Activated CD4-positive, alpha-beta memory T cell treated with anti-CD3 and anti-CD28 coated beads for 36 hours (primary cell): ENCODE data around the gene CHRM1. TPM values are rescaled to one million over a fixed set of nuclear protein-coding genes. Genes with fewer than 3 reads are reported as not detected.

ENCODE experiments used
- CTCF ChIA-PET: fragments of 350-600 bp; sonication (Branson Sonifier 250); formaldehyde crosslinking; loops from one replicate; lab custom pipeline; 2021; ENCODE audit warnings: antibody characterized with exemption, inconsistent platforms; lab: Charles Lee
- POLR2A ChIA-PET: fragments of 350-600 bp; sonication (Branson Sonifier 250); formaldehyde crosslinking; loops from one replicate; lab custom pipeline; 2021; ENCODE audit warnings: antibody characterized with exemption; lab: Charles Lee
- DNase-seq: peaks from one replicate; pipeline ENCODE4 v3.0.0-alpha.2; 2020
- H3K27ac Mint-ChIP-seq: one replicate; pipeline ENCODE4 v1.8.0; 2021; ENCODE audit warnings: mixed read lengths
- H3K27me3 Mint-ChIP-seq: one replicate; pipeline ENCODE4 v1.8.0; 2021; ENCODE audit warnings: mixed read lengths
- H3K36me3 Mint-ChIP-seq: one replicate; pipeline ENCODE4 v1.8.0; 2021; ENCODE audit warnings: mixed read lengths
- H3K4me1 Mint-ChIP-seq: one replicate; pipeline ENCODE4 v1.8.0; 2021; ENCODE audit warnings: low read depth, mixed read lengths
- H3K4me3 Mint-ChIP-seq: one replicate; pipeline ENCODE4 v1.8.0; 2021; ENCODE audit warnings: mild to moderate bottlenecking, mixed read lengths
- H3K9me3 Mint-ChIP-seq: one replicate; pipeline ENCODE4 v1.8.0; 2021; ENCODE audit warnings: mixed read lengths
- intact Hi-C: fragments of 100-400 bp; cut with micrococcal nuclease; formaldehyde crosslinking; loops from one replicate; pipeline ENCODE4 v1.15.1; 2023
- total RNA-seq, 2 experiments: library from RNA; stranded (reverse); gene quantifications; one replicate each; pipeline ENCODE4 v1.2.3, GENCODE V29; 2021

The CHRM1 gene
- total RNA-seq, 2 experiments from 2014 or later = not detected

GRCh38 chr11:62881579-62882430 is 39.4 kb downstream of the CHRM1 start:
- ChIA-PET CTCF (interaction anchor here (0.5 to 4.1 kb wide), 19 partner anchors 14 to 1490 kb away, joined by 3 to 31 read pairs (median 4); partner anchors contain the start of gene ZBTB3), POLR2A (interaction anchor here (0.7 to 9.1 kb wide), 21 partner anchors 11 to 1365 kb away, joined by 3 to 234 read pairs (median 5); partner anchors contain the start of genes C11orf98, CSKMT, HNRNPUL2 and LBHD1)
- H3K9me3 Mint-ChIP-seq = no peaks in the 10 kb centered on the region
- intact Hi-C loops = loop anchor here (1.0 to 2.0 kb wide), 8 partner anchors 19 to 259 kb away; partner anchors contain the start of genes HNRNPUL2, NXF1 and TMEM179B
- H3K27ac Mint-ChIP-seq = peak overlapping the region; percentile 100
- peaks cover 69% of the 10 kb centered on the region for H3K36me3 Mint-ChIP-seq
- peaks cover 47% of the 10 kb centered on the region for H3K4me1 Mint-ChIP-seq
- peak; percentile 98 for DNase-seq
- peak overlapping the region; percentile 99 for H3K4me3 Mint-ChIP-seq
- H3K27me3 Mint-ChIP-seq = no peaks in the 10 kb centered on the region

GRCh38 chr11:62880803-62881578 is 40.2 kb downstream of the CHRM1 start, which contains the start of gene SLC3A2:
SLC3A2 (plus strand) TSS chr11:62880896; CDS start chr11:62881024, 128 bp downstream.
- peak; percentile 92 for DNase-seq
- POLR2A ChIA-PET = interaction anchor here (0.7 to 9.1 kb wide), 22 partner anchors 9 to 329 kb away, joined by 3 to 234 read pairs (median 5); partner anchors contain the start of genes C11orf98, CSKMT, HNRNPUL2 and LBHD1
- CTCF ChIA-PET = interaction anchor here (0.6 to 3.8 kb wide), 21 partner anchors 15 to 1491 kb away, joined by 3 to 31 read pairs (median 4); partner anchors contain the start of genes STX5, TEX54 and ZBTB3
- Mint-ChIP-seq H3K9me3 (no peaks in the 10 kb centered on the region), H3K27ac (peak within 1 kb of the TSS; percentile 100), H3K27me3 (no peaks in the 10 kb centered on the region), H3K36me3 (peaks cover 66% of the 10 kb centered on the region), H3K4me1 (peaks cover 46% of the 10 kb centered on the region), H3K4me3 (peak within 1 kb of the TSS; percentile 99)
- intact Hi-C loops = loop anchor here (1.0 to 2.0 kb wide), 9 partner anchors 18 to 258 kb away; partner anchors contain the start of genes HNRNPUL2, NXF1 and TMEM179B

DNA sequence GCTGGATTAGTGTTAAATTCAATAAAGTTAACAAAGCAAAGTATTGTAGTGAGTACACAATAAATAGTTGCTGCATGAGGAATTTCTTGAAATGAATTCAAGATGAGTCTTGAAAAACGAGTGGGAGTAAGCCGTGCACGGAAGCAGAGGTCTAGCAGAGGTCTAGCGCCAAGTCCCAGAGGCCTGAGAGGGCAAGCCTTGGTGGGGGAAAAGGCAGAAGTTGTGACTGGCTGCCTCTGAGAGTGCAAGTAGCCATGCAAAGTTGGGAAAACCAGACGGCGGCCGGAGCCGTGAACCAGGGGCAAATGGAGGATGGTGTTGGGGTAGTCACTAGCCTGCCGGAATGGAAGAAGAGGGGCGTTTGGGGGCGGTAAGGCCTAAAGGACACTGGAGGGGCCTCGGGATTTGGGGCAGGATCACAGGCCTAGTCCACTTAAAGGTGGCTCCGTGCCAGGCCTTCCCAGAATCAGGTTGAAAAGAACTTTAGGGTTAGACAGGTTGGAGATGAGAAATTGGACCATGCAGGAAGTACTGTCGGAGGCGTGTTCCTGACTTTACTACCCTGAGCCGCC is 40.8 kb downstream of the CHRM1 start:
- H3K36me3 Mint-ChIP-seq = peaks cover 60% of the 10 kb centered on the region
- no peaks in the 10 kb centered on the region for H3K9me3 Mint-ChIP-seq
- peak; percentile 74 for DNase-seq
- H3K4me3 Mint-ChIP-seq = peak overlapping the region; percentile 99
- H3K27ac Mint-ChIP-seq = peak overlapping the region; percentile 100
- ChIA-PET POLR2A (interaction anchor here (0.9 to 9.1 kb wide), 15 partner anchors 23 to 328 kb away, joined by 3 to 234 read pairs (median 5); partner anchors contain the start of genes HNRNPUL2, LBHD1, MTA2 and NXF1), CTCF (interaction anchor here (0.8 to 3.8 kb wide), 12 partner anchors 16 to 456 kb away, joined by 3 to 31 read pairs (median 4); partner anchors contain the start of genes STX5 and TEX54)
- H3K27me3 Mint-ChIP-seq = no peaks in the 10 kb centered on the region
- peaks cover 41% of the 10 kb centered on the region for H3K4me1 Mint-ChIP-seq
- intact Hi-C loops = loop anchor here (1.0 to 2.0 kb wide), 3 partner anchors 18 to 258 kb away; no protein-coding TSS in a partner anchor

DNA sequence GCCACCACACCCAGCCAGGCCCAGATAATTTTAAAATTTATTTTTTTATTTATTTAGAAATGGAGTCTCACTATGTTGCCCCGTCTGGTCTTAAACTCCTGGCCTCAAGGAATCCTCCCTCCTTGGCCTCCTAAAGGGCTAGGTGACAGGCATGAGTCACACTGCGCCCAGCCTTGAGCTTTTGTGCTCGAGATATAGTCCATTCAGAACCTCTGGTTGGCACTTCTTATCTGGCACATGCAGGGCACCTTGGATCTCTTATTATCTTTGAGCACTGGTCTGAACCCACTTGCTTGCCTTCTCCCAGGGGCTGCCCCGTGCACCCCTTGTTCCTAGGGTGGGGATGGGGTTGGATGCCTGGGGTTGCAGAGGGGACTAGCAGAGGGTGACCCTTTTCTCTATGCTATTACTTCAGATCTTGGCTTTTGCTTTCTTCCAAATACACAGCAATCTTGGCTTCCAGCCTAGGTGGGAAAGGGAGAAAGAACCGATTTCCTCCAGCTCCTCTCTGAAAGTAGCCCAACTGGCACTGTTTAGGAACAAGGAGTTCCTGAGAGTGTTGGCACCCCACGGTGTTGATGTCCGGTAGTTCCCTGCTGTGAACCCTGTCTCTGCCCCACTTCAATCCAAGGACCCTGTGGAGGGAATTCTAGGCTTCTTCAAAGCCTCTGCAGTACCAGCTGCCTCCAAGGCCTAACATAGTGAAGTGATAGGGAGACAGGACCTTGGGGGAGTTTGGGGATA is 41.8 kb downstream of the CHRM1 start:
- DNase-seq = no peak
- POLR2A ChIA-PET = interaction anchor here (0.9 to 9.1 kb wide), 4 partner anchors 26 to 328 kb away, joined by 3 to 234 read pairs (median 44); partner anchors contain the start of gene WDR74
- Mint-ChIP-seq H3K27me3 (no peaks in the 10 kb centered on the region), H3K4me3 (peak overlapping the region; percentile 99), H3K36me3 (peaks cover 52% of the 10 kb centered on the region), H3K27ac (peak overlapping the region; percentile 100), H3K4me1 (peaks cover 35% of the 10 kb centered on the region), H3K9me3 (no peaks in the 10 kb centered on the region)
- intact Hi-C loops = no loop called here
- CTCF ChIA-PET = interaction anchor here (0.9 to 3.8 kb wide), 5 partner anchors 15 to 455 kb away, joined by 3 to 31 read pairs (median 4); no protein-coding TSS in a partner anchor

GRCh38 chr11:62876712-62877111 is 44.5 kb downstream of the CHRM1 start:
- Mint-ChIP-seq H3K4me1 (peaks cover 14% of the 10 kb centered on the region), H3K27ac (no peak overlapping the region), H3K9me3 (no peaks in the 10 kb centered on the region), H3K4me3 (no peak overlapping the region), H3K36me3 (peaks cover 29% of the 10 kb centered on the region), H3K27me3 (no peaks in the 10 kb centered on the region)
- POLR2A ChIA-PET = interaction anchor here (0.5 kb wide), 1 partner anchor 196 kb away, joined by 3 read pairs; no protein-coding TSS in a partner anchor
- intact Hi-C loops = no loop called here
- no peak for DNase-seq
- CTCF ChIA-PET = interaction anchor here (1.5 to 1.8 kb wide), 2 partner anchors 29 to 90 kb away, joined by 4 to 5 read pairs; no protein-coding TSS in a partner anchor

- CTCF ChIA-PET = interaction anchor here (1.8 kb wide), 1 partner anchor 30 kb away, joined by 5 read pairs; no protein-coding TSS in a partner anchor
- no peak overlapping the region for H3K27ac Mint-ChIP-seq
- intact Hi-C loops = no loop called here
Measured at GRCh38 chr11:62875698-62876478, 45.3 kb downstream of the CHRM1 start.

GRCh38 chr11:62874851-62875250 is 46.3 kb downstream of the CHRM1 start:
- no peak overlapping the region for H3K4me3 Mint-ChIP-seq
- intact Hi-C loops = no loop called here
- H3K36me3 Mint-ChIP-seq = peaks cover 16% of the 10 kb centered on the region
- H3K27me3 Mint-ChIP-seq = no peaks in the 10 kb centered on the region
- H3K4me1 Mint-ChIP-seq = peaks cover 7% of the 10 kb centered on the region
- H3K9me3 Mint-ChIP-seq = no peaks in the 10 kb centered on the region
- ChIA-PET CTCF (interaction anchor here (0.6 to 3.4 kb wide), 4 partner anchors 12 to 1409 kb away, joined by 4 to 13 read pairs (median 4); partner anchors contain the start of genes BAD and NXF1), POLR2A (interaction anchor here (1.4 to 2.4 kb wide), 2 partner anchors 11 to 34 kb away, joined by 3 to 8 read pairs; no protein-coding TSS in a partner anchor)
- no peak overlapping the region for H3K27ac Mint-ChIP-seq
- no peak for DNase-seq

More at GRCh38 chr11:62875698-62876478, 45.3 kb downstream of the CHRM1 start:
- POLR2A ChIA-PET = interaction anchor here (2.4 kb wide), 1 partner anchor 35 kb away, joined by 8 read pairs; no protein-coding TSS in a partner anchor
- Mint-ChIP-seq H3K27me3 (no peaks in the 10 kb centered on the region), H3K36me3 (peaks cover 22% of the 10 kb centered on the region), H3K9me3 (no peaks in the 10 kb centered on the region), H3K4me3 (no peak overlapping the region), H3K4me1 (peaks cover 14% of the 10 kb centered on the region)
- no peak for DNase-seq

DNA sequence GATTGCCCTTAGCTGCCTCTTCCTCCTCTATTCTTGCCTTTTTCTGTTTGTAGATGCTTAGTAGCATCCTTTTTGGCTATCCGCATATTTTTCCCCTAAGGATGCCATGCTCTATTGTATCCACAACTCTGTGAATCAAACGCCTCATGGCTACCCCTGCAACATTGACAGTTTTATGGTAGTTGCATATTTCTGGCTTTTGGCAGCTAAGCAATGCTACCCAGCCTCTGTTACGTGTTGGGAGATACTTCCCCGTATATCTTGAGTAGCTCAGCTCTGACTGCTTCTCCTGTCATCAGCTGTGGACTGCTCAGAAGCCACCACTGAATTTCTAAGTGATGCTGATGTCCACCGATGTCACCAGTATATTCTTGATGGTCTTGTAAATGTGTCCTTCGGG is 55.5 kb downstream of the CHRM1 start:
- no peaks in the 10 kb centered on the region for H3K9me3 Mint-ChIP-seq
- H3K4me1 Mint-ChIP-seq = peaks cover 14% of the 10 kb centered on the region
- H3K36me3 Mint-ChIP-seq = no peaks in the 10 kb centered on the region
- no peak overlapping the region for H3K27ac Mint-ChIP-seq
- DNase-seq = no peak
- H3K4me3 Mint-ChIP-seq = no peak overlapping the region
- intact Hi-C loops = loop anchor here (10.0 kb wide), 1 partner anchor 471 kb away; no protein-coding TSS in a partner anchor
- ChIA-PET CTCF (interaction anchor here (0.7 to 6.3 kb wide), 2 partner anchors 79 to 129 kb away, joined by 4 to 71 read pairs; partner anchors contain the start of gene TMEM179B), POLR2A (interaction anchor here (0.6 to 3.2 kb wide), 4 partner anchors 10 to 197 kb away, joined by 3 to 17 read pairs (median 4); partner anchors contain the start of gene TAF6L)
- no peaks in the 10 kb centered on the region for H3K27me3 Mint-ChIP-seq

DNA sequence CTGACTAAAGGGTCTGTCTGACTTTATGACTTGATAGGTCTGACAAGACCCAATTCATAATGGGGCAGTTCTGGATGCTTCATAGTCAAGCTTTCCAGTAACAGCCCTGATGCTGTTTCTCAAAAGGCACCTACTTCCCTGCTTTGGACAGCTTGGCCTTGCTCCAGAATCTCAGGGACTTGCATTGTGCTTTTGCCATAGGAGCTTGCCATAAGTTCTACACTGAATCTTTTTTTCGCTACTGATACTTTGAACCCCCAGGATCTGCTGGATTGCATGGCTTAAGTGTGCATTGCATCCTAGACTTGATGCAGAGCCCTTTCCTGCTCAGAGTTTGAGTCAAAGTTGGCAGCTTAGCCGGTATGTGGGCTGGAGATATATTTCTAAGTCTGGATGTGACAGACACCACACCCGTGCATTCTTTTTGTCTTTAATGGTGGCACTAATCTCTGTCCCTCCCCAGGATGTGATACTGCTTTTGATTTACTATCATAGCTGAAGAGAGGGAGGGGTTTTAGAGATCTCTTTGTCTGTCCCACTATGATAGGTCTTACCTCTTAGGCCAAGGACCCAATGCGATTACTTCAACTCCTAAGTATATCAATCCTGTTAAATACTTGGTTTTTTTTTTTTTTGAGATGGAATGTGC is 57.4 kb downstream of the CHRM1 start:
- H3K4me3 Mint-ChIP-seq = no peak overlapping the region
- H3K27ac Mint-ChIP-seq = no peak overlapping the region
- peaks cover 1% of the 10 kb centered on the region for H3K36me3 Mint-ChIP-seq
- intact Hi-C loops = loop anchor here (2.0 to 10.0 kb wide), 3 partner anchors 17 to 469 kb away; partner anchors contain the start of gene SLC3A2
- H3K27me3 Mint-ChIP-seq = no peaks in the 10 kb centered on the region
- no peaks in the 10 kb centered on the region for H3K9me3 Mint-ChIP-seq
- no peak for DNase-seq
- POLR2A ChIA-PET = interaction anchor here (0.6 to 3.2 kb wide), 6 partner anchors 8 to 118 kb away, joined by 3 to 17 read pairs (median 4); partner anchors contain the start of genes STX5 and TEX54
- CTCF ChIA-PET = interaction anchor here (0.8 to 6.3 kb wide), 13 partner anchors 10 to 436 kb away, joined by 3 to 71 read pairs (median 4); partner anchors contain the start of genes NXF1, SLC3A2, TMEM179B and WDR74
- peaks cover 25% of the 10 kb centered on the region for H3K4me1 Mint-ChIP-seq
